GM18870 (cell line): ENCODE results near the gene GRPEL1.

Experiments
- ATAC-seq: cut with Tn5 transposase; IDR thresholded peaks from one replicate; pipeline ENCODE4 v1.9.1; 2021; ENCODE audit warnings: moderate library complexity; ENCODE audit not compliant: unreplicated experiment

Gene GRPEL1

DNA sequence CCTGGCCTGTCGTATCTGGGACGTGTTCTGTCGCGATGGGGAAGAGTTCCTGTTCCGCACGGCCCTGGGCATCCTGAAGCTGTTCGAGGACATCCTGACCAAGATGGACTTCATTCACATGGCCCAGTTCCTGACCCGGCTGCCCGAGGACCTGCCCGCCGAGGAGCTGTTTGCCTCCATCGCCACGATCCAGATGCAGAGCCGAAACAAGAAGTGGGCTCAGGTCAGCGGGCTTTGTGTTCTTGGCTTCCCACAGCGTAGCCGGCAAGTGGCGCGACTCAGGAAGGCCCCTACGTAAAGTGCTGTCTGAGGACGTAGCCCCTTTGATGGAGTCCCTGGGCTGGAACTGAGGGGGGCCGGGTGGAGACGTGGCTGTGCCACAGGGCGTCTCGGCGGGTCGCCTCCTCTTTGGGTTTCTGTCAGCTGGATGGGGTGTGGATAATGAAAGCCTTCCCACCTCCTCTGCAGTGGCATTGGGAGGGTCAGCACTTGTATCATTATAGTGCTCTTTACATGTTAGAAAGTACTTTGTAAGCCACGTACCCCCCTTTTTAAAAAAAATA is 42.7 kb downstream of the GRPEL1 start:
- ATAC-seq, result no peak

DNA sequence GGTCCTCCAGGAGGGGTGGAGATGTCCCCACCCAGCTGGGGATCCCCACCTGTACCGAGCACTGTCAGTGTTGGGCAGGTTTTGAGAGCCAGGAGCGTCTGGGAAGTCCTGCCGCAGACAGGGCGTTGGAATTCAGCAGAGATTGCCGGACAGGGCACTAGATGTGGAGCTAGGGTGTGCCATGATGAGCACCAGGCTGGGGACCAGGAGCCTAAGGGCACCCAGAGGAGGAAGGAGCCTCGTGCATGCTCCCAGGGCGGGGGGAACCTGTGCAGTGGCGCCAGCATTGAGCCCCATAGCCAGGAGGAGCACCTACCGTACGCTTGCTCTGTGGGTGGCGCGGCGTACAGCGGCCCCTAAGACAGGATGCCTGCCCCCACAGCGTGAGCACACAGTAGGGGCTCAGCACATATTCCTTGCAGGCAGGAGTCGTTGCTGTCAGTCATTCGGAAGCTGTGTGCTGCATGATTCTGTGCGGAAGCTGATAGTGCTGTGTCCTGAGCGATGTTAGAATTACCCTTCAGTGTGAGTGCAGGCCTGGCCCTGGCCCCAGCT is 43.5 kb downstream of the GRPEL1 start:
- no peak for ATAC-seq

GRCh38 chr4:7023901-7024300 is 44.0 kb downstream of the GRPEL1 start:
- no peak for ATAC-seq

DNA sequence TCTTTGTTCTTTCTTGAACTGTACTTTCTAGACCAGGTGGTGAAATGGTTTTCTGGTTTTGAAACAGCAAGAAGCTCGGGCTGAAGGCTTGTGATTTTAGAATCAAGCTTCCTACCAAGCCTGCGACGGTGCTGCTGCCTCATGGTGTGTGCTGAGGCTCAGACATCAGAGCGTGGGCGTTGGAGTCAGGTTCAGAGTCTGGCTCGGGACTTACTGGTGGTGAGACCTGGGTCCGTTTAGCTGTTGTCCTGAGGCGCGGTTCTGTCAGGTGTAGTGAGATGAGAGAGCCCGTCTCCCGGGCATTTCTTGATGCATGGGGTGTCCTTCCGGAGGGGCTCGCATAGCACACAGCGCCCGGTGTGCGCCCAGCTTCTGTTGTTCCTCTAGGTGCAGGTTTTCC is 44.4 kb downstream of the GRPEL1 start:
- ATAC-seq, result no peak

- no peak for ATAC-seq
Observed at GRCh38 chr4:7021930-7022664, 45.8 kb downstream of the GRPEL1 start.

DNA sequence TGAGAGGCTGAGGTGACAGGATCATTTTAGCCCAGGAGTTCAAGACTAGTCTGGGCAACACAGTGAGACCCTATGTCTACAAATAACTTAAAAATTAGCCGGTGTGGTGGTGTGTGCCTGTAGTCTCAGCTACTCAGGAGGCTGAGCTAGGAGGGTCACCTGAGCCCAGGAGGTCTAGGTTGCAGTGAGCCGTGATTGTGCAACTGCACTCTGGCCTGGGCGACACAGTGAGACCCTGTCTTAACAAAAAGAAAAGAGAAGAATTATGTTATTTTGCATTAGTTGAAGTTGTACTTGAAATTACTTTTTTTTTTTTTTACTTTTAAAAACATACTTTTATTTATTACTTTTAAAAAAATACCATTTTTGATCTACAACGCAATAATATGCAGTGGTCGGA is 46.5 kb downstream of the GRPEL1 start:
- no peak for ATAC-seq

DNA sequence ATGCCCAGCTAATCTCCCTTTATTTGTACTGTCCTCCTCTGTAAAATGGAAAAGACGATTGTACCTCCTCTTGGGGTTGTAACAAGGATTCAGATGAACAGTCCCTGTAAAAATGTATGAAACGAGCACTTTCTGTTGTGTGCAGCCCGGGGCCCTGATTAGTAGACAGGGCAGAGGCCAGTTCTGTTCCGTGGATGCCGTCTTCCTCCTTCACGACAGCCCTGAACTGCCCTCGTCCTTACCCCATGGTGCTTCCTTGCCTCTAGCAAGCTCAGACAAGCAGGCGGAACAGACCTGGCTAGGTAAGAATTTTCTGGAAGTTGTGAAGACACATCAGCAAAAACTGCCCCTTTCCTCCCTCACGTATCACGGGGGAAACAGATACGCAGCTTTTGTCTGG is 47.0 kb downstream of the GRPEL1 start:
- ATAC-seq, result no peak

DNA sequence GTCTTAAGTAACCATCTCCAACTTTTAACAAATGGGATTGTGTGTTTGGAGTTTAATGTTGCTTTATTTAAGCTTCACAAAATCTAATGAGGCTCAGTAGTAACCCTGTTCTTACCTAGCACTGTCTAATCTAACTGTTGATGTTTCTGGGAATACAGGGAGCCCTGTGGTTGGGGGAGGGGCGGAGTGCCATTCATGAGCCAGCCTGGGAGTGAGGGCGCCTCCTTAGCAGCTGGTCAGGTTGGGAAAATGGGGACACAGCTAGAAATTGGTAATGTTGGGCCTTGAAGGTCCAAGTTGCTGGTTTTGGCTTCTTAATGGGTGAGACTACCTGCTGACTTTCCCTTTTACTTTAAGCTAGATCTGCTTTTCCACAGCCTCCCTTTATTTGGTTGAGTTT is 47.6 kb downstream of the GRPEL1 start:
- ATAC-seq, result no peak

DNA sequence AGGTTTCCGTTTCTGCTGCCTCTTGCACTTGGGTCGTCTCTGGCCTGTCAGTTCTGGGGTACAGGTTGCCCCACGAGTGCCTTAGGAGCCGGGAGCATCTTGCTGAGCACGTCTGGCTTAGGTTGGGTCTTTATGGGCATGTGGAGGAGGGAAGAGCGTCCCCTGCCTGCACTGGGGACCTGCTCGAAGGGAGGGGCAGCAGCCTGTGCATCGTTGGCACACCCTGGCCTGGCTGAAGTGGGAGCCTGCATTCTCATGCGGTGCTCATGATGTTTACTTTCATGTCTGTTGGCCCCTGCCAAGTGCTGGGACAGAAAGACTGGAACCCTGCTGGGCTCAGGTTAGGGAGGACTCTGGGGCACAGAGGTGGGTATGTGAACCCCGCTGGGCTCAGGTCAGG is 48.5 kb downstream of the GRPEL1 start:
- ATAC-seq, result no peak

GRCh38 chr4:7018281-7018680 is 49.6 kb downstream of the GRPEL1 start:
- ATAC-seq, result no peak

DNA sequence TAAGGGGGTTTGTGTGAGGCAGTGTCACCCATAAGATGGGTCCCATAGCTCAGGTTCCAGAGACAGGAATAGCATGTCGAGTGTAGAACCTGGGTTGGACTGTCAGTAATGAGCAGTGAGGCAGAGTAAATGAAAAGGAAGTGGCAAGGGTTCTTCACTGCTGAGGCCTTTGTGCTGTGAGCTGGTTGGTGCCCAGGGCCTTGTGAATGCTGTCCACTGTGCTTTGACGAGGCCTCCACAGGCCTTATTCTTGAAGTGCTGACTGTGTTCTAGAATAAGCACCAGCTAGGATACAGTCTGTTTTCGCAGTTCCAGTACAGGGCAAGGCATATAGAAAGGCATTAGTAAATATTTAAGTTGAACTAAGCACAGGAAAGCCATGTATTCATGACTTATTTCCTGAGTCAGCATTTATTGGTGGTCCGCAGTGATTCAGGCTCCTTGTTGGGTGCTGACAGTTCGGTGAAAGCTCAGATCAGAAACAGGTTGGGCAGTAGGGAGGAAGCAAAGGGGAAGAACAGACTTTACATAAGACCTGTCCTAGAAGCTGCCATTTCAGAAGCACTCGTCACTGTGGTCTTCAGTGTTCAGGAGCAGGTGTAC is 50.3 kb downstream of the GRPEL1 start:
- ATAC-seq, result no peak

GRCh38 chr4:7016512-7016911 is 51.4 kb downstream of the GRPEL1 start:
- ATAC-seq, result no peak

- ATAC-seq, result no peak
Observed at GRCh38 chr4:7016086-7016485, 51.8 kb downstream of the GRPEL1 start.

DNA sequence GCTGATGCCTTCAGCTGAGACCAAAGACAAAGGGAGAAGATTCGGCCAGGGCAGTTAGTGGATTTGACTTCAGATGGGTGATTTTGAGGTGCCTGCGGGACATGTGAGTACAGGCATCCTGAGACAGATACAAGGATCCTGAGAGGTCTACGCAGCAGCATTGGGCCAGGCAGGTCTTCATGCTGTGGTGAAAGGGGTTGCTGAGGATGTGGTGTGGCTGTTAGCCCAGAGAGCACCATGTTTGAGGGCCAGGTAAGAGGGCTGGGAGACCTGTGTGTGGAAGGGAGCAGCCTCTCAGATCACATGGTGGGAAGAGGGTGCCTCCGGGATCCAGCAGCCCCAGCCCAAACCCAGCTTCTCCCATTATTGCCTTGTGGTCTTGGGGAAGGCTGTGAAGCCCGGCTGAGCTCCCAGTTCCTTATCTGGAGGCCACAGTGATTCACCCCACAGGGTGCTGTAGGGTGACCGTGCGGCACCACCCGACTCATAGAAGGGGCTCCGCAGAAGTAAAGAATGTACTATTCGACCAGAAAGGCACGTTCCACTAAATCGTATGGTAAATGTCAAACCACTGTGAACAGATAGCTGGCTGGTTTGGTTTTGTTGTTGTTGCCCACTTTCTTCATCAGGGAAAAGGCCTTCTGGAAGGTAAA is 52.4 kb downstream of the GRPEL1 start:
- no peak for ATAC-seq

- ATAC-seq, result no peak
Observed at GRCh38 chr4:7014815-7015214, 53.0 kb downstream of the GRPEL1 start.

- no peak for ATAC-seq
Observed at GRCh38 chr4:7013175-7013574, 54.7 kb downstream of the GRPEL1 start.

- no peak for ATAC-seq
Observed at GRCh38 chr4:7009564-7009963, 58.3 kb downstream of the GRPEL1 start.
